Measurements from ENCODE around the gene RECQL.
"Not testable (repeated sequence)": the region's sequence is repeated elsewhere in the genome, so short reads cannot be mapped to it uniquely, and the experiment has no call there.

Gene RECQL

DNA sequence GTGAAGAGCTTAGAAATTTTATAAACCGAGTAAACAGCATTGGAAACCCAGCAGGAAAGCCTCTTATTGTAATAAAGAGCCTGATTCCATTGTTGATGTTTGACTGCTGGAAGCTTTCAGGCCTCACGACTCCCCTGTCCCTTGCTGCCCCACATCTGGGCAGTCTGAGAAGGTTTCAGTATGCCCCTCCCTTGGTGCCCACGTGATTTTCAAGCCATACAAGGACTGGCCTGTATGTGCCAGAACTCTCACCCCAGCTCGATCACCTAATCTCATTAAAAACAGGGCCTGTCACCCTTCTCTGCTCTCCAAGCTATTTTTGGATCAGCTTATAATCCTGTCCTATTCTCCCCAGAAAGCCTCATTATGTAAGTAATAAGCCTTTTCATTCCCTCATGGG lies 71.4 kb downstream of the RECQL start:
- no peak for DNase-seq (ENCODE audit: low read depth in 2 of 2, low spot score in 1 of 2)

DNA sequence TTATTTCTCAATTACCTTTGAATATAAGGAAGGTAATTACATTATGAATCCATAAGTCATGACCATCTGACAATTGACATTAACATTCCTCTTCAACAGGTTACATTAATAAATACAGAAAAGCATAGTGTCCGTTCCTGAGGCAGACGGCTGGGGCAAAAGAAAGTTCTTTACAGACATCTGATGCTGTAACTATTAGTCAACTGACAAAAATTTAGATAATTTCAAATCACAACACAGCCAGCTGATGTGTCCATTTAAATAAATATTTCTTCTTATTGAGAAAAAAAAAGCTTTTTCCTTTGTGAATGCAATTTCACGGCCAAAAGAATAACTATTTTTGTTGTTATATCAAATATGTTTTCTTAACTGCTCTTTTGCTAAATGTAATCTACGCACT lies 73.2 kb downstream of the RECQL start:
- no peak for DNase-seq (ENCODE audit: low read depth in 2 of 2, low spot score in 1 of 2)

DNA sequence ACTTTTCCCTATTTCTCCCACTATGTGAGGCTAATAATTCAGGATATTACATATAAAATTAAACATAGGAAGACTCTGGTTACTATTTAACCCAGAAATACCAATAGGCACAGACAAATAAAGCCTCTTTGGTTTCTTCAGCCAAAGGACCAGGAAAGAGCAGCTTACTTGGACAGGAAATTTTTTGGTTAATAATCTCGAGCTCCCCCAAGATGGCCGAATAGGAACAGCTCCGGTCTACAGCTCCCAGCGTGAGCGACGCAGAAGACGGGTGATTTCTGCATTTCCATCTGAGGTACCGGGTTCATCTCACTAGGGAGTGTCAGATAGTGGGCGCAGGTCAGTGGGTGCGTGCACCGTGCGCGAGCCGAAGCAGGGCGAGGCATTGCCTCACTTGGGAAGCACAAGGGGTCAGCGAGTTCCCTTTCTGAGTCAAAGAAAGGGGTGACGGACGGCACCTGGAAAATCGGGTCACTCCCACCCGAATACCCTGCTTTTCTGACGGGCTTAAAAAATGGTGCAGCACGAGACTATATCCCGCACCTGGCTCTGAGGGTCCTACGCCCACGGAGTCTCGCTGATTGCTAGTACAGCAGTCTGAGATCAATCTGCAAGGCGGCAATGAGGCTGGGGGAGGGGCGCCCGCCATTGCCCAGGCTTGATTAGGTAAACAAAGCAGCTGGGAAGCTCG lies 82.3 kb downstream of the RECQL start:
- DNase-seq (ENCODE audit: low read depth in 2 of 2, low spot score in 1 of 2), result not testable (repeated sequence)

All from stimulated activated CD8-positive, alpha-beta memory T cell treated with anti-CD3 and anti-CD28 coated beads, Interleukin-4, amount 100 ng/mL, for 4 hours (primary cell).